Activated CD4-positive, alpha-beta memory T cell treated with anti-CD3 and anti-CD28 coated beads for 36 hours (primary cell): Measurements from ENCODE around the gene NLGN2. TPM values are rescaled to one million over a fixed set of nuclear protein-coding genes. Genes with fewer than 3 reads are reported as not detected.
"Not testable (repeated sequence)": the region's sequence is repeated elsewhere in the genome, so short reads cannot be mapped to it uniquely, and the experiment has no call there.

ENCODE experiments used
- CTCF ChIA-PET: fragments of 350-600 bp; sonication (Branson Sonifier 250); formaldehyde crosslinking; loops from one replicate; lab custom pipeline; 2021; ENCODE audit warnings: antibody characterized with exemption, inconsistent platforms; lab: Charles Lee
- POLR2A ChIA-PET: fragments of 350-600 bp; sonication (Branson Sonifier 250); formaldehyde crosslinking; loops from one replicate; lab custom pipeline; 2021; ENCODE audit warnings: antibody characterized with exemption; lab: Charles Lee
- DNase-seq: peaks from one replicate; pipeline ENCODE4 v3.0.0-alpha.2; 2020
- H3K27ac Mint-ChIP-seq: one replicate; pipeline ENCODE4 v1.8.0; 2021; ENCODE audit warnings: mixed read lengths
- H3K27me3 Mint-ChIP-seq: one replicate; pipeline ENCODE4 v1.8.0; 2021; ENCODE audit warnings: mixed read lengths
- H3K36me3 Mint-ChIP-seq: one replicate; pipeline ENCODE4 v1.8.0; 2021; ENCODE audit warnings: mixed read lengths
- H3K4me1 Mint-ChIP-seq: one replicate; pipeline ENCODE4 v1.8.0; 2021; ENCODE audit warnings: low read depth, mixed read lengths
- H3K4me3 Mint-ChIP-seq: one replicate; pipeline ENCODE4 v1.8.0; 2021; ENCODE audit warnings: mild to moderate bottlenecking, mixed read lengths
- H3K9me3 Mint-ChIP-seq: one replicate; pipeline ENCODE4 v1.8.0; 2021; ENCODE audit warnings: mixed read lengths
- intact Hi-C: fragments of 100-400 bp; cut with micrococcal nuclease; formaldehyde crosslinking; loops from one replicate; pipeline ENCODE4 v1.15.1; 2023
- total RNA-seq, 2 experiments: library from RNA; stranded (reverse); gene quantifications; one replicate each; pipeline ENCODE4 v1.2.3, GENCODE V29; 2021

Gene NLGN2
- total RNA-seq: 1 to 10 TPM; 9.0 to 9.9 TPM

DNA sequence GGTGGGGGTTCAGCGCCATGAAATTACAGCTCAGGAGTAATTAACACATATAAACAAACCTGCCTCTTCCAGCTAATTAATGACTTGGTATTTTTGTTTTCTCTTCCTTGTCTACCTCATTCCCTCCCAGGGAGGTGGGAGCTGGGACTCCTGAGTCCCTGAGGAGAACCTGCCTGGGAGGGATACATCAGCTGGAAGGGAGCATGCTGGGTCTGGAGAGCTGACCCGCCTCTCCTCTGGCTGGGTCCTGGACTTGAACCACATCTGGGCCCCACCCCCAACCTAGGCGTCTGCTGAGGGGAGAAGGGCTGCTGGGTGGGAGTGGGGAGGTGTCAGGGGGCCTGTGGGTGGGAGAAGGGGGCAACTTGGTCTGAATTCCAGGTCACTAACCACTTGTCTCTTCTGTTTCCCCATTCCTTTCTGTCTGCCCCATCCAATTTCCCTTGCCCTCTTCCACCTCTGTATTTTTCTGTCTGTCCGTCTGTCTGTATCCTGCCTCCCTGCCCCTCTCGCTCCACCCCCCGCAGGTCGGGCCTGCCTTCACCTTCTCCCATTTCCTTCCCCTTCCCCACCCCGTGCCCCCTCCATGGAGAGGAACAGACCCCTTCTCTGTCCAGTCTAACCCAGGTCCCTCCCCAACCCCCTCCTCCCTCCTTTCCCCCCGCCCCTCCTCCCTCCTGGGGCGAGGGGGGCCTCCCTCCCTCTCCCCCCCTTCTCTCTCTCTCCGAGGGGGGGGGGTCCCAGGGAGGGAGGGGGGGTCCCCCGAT lies at the start of gene NLGN2:
Gene NLGN2 (plus strand): TSS at position 361 of the 767 bp plus-strand sequence. CDS start 411 bp downstream, outside the sequence.
- CTCF ChIA-PET: interaction anchor here (1.5 kb wide), 1 partner anchor 52 kb away, joined by 3 read pairs; no protein-coding TSS in a partner anchor
- Mint-ChIP-seq H3K9me3 (no peaks in the 10 kb centered on the region), H3K4me1 (peaks cover 21% of the 10 kb centered on the region)

DNA sequence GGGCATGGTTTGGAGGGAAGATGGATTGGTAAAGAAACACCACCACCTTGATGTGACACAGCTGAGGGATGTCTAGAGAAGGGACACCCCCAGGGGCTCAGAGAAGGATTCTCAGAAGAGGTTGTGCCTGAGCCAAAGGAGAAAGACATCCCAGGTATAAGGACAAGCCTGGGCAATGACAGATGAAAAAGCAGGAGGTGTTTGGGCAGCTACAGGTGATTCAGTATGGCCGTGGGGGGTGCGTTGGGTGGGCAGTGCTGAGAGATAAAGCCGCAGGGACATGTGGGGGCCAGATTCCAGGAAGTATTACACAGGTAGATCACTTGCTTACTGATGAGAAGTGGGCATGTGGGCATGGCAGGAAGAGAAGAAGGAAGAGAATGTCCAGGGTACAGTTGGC lies 45.7 kb upstream of the NLGN2 start:
- Mint-ChIP-seq H3K27me3 (no peaks in the 10 kb centered on the region), H3K27ac (no peak overlapping the region), H3K36me3 (no peaks in the 10 kb centered on the region), H3K4me1 (no peaks in the 10 kb centered on the region), H3K9me3 (no peaks in the 10 kb centered on the region), H3K4me3 (no peak overlapping the region)
- ChIA-PET CTCF (interaction anchor here (0.6 to 1.4 kb wide), 4 partner anchors 8 to 161 kb away, joined by 3 read pairs; no protein-coding TSS in a partner anchor), POLR2A (no interaction called here)
- no peak for DNase-seq
- intact Hi-C loops: no loop called here

More for the DNA sequence above, at the start of gene NLGN2:
- POLR2A ChIA-PET: no interaction called here
- DNase-seq: no peak
- Mint-ChIP-seq H3K36me3 (no peaks in the 10 kb centered on the region), H3K27me3 (no peaks in the 10 kb centered on the region), H3K27ac (no peak within 1 kb of the TSS), H3K4me3 (peak within 1 kb of the TSS; percentile 20)
- intact Hi-C loops: no loop called here

GRCh38 chr17:7363311-7363710 lies 44.3 kb upstream of the NLGN2 start:
- Mint-ChIP-seq H3K4me3 (no peak overlapping the region), H3K27me3 (no peaks in the 10 kb centered on the region), H3K36me3 (no peaks in the 10 kb centered on the region), H3K9me3 (no peaks in the 10 kb centered on the region), H3K4me1 (no peaks in the 10 kb centered on the region), H3K27ac (no peak overlapping the region)
- ChIA-PET POLR2A (no interaction called here), CTCF (interaction anchor here (0.8 to 1.3 kb wide), 2 partner anchors 73 to 197 kb away, joined by 3 read pairs; no protein-coding TSS in a partner anchor)
- intact Hi-C loops: no loop called here
- DNase-seq: no peak

GRCh38 chr17:7365963-7366362 lies 41.7 kb upstream of the NLGN2 start:
- POLR2A ChIA-PET, CTCF ChIA-PET, H3K27ac Mint-ChIP-seq, H3K27me3 Mint-ChIP-seq, DNase-seq, H3K4me3 Mint-ChIP-seq, H3K4me1 Mint-ChIP-seq, H3K36me3 Mint-ChIP-seq, intact Hi-C loops, H3K9me3 Mint-ChIP-seq: not testable (repeated sequence)

DNA sequence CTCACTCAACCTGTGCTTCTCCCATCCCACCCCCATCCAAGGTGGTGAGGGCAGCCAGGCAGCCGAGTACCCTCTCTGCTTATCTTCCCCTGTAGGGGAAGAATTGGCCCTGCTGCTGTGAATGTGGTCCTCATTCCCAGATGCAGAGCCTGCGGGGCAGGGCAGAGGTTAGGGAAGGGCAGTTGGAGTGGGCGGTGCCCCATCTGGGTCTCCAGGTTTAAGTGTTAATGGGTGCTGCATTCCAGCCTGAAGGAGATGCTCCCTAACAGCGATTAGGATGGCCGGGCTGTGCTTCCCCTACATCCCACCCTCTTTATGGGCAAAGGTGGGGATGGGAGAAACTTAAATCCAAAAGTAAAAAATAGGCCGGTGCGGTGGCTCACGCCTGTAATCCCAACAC lies 40.6 kb upstream of the NLGN2 start:
- intact Hi-C loops: no loop called here
- no peak for DNase-seq
- Mint-ChIP-seq H3K27me3 (no peaks in the 10 kb centered on the region), H3K36me3 (no peaks in the 10 kb centered on the region), H3K9me3 (no peaks in the 10 kb centered on the region), H3K4me3 (no peak overlapping the region), H3K4me1 (no peaks in the 10 kb centered on the region), H3K27ac (no peak overlapping the region)
- ChIA-PET CTCF (interaction anchor here (1.3 to 1.4 kb wide), 2 partner anchors 11 to 148 kb away, joined by 3 to 8 read pairs; no protein-coding TSS in a partner anchor), POLR2A (no interaction called here)

DNA sequence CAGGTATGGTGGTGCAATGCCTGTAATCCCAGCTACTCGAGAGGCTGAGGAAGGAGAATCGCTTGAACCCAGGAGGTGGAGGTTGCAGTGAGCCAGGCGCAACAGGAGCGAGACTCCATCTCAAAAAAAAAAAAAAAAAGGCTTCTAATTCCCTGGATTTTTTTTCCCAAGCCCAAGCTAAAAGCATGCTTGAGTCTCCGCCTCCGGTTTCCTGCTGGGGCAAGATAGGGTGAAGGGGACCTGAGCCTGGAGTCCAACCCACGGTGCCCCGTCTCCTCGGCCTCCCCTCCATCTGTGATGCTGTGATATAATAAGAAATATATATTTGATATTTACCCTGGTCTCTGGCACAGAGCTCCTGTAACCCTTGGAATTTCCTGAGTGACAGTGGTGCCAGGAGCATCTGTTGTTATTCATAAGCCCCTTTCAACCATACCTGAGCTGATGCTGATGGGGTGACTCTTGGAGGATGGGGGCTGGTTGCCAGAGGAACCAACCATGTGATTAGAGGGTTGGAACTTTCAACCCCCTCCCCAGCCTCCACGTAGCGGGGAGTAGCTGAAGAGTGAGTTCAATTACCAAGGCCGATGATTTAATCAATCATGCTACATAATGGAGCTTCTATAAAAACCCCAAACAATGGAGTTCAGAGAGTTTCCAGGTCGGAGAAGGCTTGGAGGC lies 39.6 kb upstream of the NLGN2 start:
- CTCF ChIA-PET: interaction anchor here (0.6 to 1.4 kb wide), 3 partner anchors 12 to 147 kb away, joined by 3 to 8 read pairs (median 3); no protein-coding TSS in a partner anchor
- H3K27ac Mint-ChIP-seq: no peak overlapping the region
- H3K4me3 Mint-ChIP-seq: no peak overlapping the region
- no peak for DNase-seq
- H3K9me3 Mint-ChIP-seq: no peaks in the 10 kb centered on the region
- H3K4me1 Mint-ChIP-seq: no peaks in the 10 kb centered on the region
- no peaks in the 10 kb centered on the region for H3K36me3 Mint-ChIP-seq
- H3K27me3 Mint-ChIP-seq: no peaks in the 10 kb centered on the region
- intact Hi-C loops: no loop called here
- POLR2A ChIA-PET: no interaction called here

DNA sequence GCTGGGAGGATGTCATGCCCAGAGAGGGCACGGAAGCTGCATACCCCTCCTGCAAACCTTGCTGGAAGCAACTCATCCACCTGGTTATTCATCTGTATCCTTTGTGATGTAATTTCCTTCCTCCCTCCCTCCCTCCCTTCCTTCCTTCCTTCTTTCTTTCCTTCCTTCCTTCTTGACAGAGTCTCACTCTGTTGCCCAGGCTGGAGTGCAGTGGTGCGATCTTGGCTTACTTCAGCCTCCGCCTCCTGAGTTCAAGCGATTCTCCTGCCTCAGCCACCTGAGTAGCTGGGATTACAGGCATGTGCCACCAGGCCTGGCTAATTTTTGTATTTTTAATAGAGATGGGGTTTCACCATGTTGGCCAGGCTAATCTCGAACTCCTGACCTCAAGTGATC lies 39.0 kb upstream of the NLGN2 start:
- intact Hi-C loops: not testable (repeated sequence)

GRCh38 chr17:7369825-7370224 lies 37.8 kb upstream of the NLGN2 start:
- no peaks in the 10 kb centered on the region for H3K27me3 Mint-ChIP-seq
- no peak for DNase-seq
- H3K9me3 Mint-ChIP-seq: no peaks in the 10 kb centered on the region
- CTCF ChIA-PET: no interaction called here
- POLR2A ChIA-PET: no interaction called here
- H3K27ac Mint-ChIP-seq: no peak overlapping the region
- H3K4me1 Mint-ChIP-seq: no peaks in the 10 kb centered on the region
- no peaks in the 10 kb centered on the region for H3K36me3 Mint-ChIP-seq
- H3K4me3 Mint-ChIP-seq: no peak overlapping the region
- intact Hi-C loops: no loop called here

More for the DNA sequence above, 39.0 kb upstream of the NLGN2 start:
- H3K27ac Mint-ChIP-seq, H3K27me3 Mint-ChIP-seq, H3K4me1 Mint-ChIP-seq, H3K4me3 Mint-ChIP-seq, H3K36me3 Mint-ChIP-seq, DNase-seq, POLR2A ChIA-PET, H3K9me3 Mint-ChIP-seq: not testable (repeated sequence)
- CTCF ChIA-PET: interaction anchor here (1.3 to 1.4 kb wide), 2 partner anchors 13 to 147 kb away, joined by 3 to 8 read pairs; no protein-coding TSS in a partner anchor

DNA sequence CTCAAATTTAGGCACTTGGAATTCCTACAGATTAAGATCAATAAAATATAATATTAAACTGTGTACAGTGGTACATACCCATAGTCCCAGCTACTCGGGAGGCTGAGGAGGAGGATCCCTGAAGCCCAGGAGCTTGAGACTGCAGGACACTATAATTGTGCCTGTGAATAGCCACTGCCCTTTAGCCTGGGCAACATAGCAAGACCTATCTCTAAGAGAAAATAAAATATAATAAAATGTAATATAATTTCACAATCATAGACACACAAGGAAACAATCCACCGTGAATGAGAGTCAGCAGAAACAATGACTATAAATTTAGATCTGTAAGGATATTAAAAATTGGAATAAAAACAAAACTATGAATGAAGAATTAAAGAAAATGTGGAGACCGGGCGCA lies 36.8 kb upstream of the NLGN2 start:
- no peak overlapping the region for H3K27ac Mint-ChIP-seq
- no peaks in the 10 kb centered on the region for H3K4me1 Mint-ChIP-seq
- ChIA-PET CTCF (interaction anchor here (0.7 to 0.8 kb wide), 2 partner anchors 16 to 177 kb away, joined by 3 read pairs; partner anchors contain the start of gene TMEM95), POLR2A (interaction anchor here (0.6 to 0.8 kb wide), 3 partner anchors 10 to 205 kb away, joined by 3 read pairs; partner anchors contain the start of gene TNK1)
- no peak for DNase-seq
- no peaks in the 10 kb centered on the region for H3K9me3 Mint-ChIP-seq
- H3K27me3 Mint-ChIP-seq: no peaks in the 10 kb centered on the region
- no peak overlapping the region for H3K4me3 Mint-ChIP-seq
- intact Hi-C loops: no loop called here
- no peaks in the 10 kb centered on the region for H3K36me3 Mint-ChIP-seq

- Mint-ChIP-seq H3K9me3 (peaks cover 4% of the 10 kb centered on the region), H3K36me3 (no peaks in the 10 kb centered on the region), H3K27me3 (peaks cover 5% of the 10 kb centered on the region), H3K4me1 (no peaks in the 10 kb centered on the region), H3K4me3 (no peak overlapping the region), H3K27ac (no peak overlapping the region)
- no peak for DNase-seq
- ChIA-PET CTCF (interaction anchor here (0.8 to 3.1 kb wide), 2 partner anchors 19 to 186 kb away, joined by 3 to 14 read pairs; partner anchors contain the start of gene TMEM95), POLR2A (no interaction called here)
- intact Hi-C loops: no loop called here
These were observed 33.3 kb upstream of the NLGN2 start for GRCh38 chr17:7374353-7374752.

DNA sequence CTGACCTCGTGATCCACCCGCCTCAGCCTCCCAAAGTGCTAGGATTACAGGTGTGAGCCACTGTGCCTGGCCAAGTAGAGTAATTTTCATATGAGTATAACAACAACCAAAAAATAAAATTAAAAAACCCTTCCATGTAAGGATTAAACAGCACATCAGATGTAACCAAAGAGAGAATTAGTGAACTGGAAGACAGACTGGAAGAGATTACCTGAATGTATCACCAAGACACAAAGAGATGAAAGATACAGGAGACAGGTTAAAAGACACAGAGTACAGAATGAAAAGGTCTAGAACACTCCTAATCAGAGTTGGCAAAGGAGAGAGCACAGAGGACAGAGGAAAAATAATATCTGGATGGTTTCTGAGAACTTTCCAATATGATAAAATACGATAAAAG lies 28.5 kb upstream of the NLGN2 start:
- intact Hi-C loops: no loop called here
- Mint-ChIP-seq H3K27ac (no peak overlapping the region), H3K36me3 (no peaks in the 10 kb centered on the region), H3K4me3 (no peak overlapping the region), H3K4me1 (peaks cover 2% of the 10 kb centered on the region), H3K27me3 (peaks cover 30% of the 10 kb centered on the region), H3K9me3 (peaks cover 5% of the 10 kb centered on the region)
- DNase-seq: no peak
- POLR2A ChIA-PET: no interaction called here
- CTCF ChIA-PET: no interaction called here

- POLR2A ChIA-PET: interaction anchor here (0.9 kb wide), 1 partner anchor 10 kb away, joined by 3 read pairs; no protein-coding TSS in a partner anchor
- Mint-ChIP-seq H3K27me3 (peaks cover 30% of the 10 kb centered on the region), H3K27ac (no peak overlapping the region), H3K36me3 (no peaks in the 10 kb centered on the region), H3K4me1 (peaks cover 6% of the 10 kb centered on the region), H3K9me3 (peaks cover 5% of the 10 kb centered on the region), H3K4me3 (no peak overlapping the region)
- CTCF ChIA-PET: interaction anchor here (1.3 kb wide), 1 partner anchor 25 kb away, joined by 3 read pairs; no protein-coding TSS in a partner anchor
- intact Hi-C loops: no loop called here
- DNase-seq: no peak
These were observed 27.3 kb upstream of the NLGN2 start for GRCh38 chr17:7380321-7380720.
